ENCODE results near the gene GJA4. TPM values are rescaled to one million over a fixed set of nuclear protein-coding genes. Genes with fewer than 3 reads are reported as not detected.
A peak's percentile ranks its signal among the peaks of the same experiment; 100 is the strongest.

The GJA4 gene
- total RNA-seq, 6 donors from 2014 or later: 5.2 to 41.1 (median 19.2) TPM

DNA sequence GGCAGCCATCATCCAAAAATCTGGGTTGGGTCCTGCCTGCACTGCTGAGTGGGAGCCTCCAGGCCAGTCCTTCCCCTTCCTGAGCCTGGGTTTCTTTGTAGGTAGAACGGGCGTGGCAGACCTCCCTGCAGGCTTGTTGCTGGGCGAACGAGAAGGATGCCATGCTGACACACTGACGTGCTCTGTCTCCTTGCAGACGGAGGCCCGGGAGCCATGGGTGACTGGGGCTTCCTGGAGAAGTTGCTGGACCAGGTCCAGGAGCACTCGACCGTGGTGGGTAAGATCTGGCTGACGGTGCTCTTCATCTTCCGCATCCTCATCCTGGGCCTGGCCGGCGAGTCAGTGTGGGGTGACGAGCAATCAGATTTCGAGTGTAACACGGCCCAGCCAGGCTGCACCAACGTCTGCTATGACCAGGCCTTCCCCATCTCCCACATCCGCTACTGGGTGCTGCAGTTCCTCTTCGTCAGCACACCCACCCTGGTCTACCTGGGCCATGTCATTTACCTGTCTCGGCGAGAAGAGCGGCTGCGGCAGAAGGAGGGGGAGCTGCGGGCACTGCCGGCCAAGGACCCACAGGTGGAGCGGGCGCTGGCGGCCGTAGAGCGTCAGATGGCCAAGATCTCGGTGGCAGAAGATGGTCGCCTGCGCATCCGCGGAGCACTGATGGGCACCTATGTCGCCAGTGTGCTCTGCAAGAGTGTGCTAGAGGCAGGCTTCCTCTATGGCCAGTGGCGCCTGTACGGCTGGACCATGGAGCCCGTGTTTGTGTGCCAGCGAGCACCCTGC lies 1.4 kb downstream of the GJA4 start:
- Histone ChIP-seq H3K36me3 (peaks cover 0 to 7% (median 3%) of the 10 kb centered on the region in 4 donors), H3K9me3 (peaks cover 0 to 3% (median 0%) of the 10 kb centered on the region in 4 donors), H3K4me3 (peak overlapping the region in 3 of 4 donors; percentile 46 to 55 (median 53)), H3K27me3 (peaks cover 0 to 7% (median 0%) of the 10 kb centered on the region in 4 donors), H3K4me1 (peaks cover 0 to 13% (median 6%) of the 10 kb centered on the region in 4 donors), H3K27ac (peak overlapping the region in 3 of 4 donors; percentile 78 to 86 (median 86))
- DNase-seq (peak in 1 of 2 donors; percentile 78), ATAC-seq (ENCODE audit: low FRiP score in 2 of 2) (no peak)
- 85 to 89% methylated on average over 10 to 38 of the region's 40 CpGs for WGBS, 2 donors
- TF ChIP-seq, protein P1, sequence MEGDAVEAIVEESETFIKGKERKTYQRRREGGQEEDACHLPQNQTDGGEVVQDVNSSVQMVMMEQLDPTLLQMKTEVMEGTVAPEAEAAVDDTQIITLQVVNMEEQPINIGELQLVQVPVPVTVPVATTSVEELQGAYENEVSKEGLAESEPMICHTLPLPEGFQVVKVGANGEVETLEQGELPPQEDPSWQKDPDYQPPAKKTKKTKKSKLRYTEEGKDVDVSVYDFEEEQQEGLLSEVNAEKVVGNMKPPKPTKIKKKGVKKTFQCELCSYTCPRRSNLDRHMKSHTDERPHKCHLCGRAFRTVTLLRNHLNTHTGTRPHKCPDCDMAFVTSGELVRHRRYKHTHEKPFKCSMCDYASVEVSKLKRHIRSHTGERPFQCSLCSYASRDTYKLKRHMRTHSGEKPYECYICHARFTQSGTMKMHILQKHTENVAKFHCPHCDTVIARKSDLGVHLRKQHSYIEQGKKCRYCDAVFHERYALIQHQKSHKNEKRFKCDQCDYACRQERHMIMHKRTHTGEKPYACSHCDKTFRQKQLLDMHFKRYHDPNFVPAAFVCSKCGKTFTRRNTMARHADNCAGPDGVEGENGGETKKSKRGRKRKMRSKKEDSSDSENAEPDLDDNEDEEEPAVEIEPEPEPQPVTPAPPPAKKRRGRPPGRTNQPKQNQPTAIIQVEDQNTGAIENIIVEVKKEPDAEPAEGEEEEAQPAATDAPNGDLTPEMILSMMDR (IDR thresholded peaks at IDR 0.05): no peak
- TF ChIP-seq POLR2AphosphoS5 (IDR thresholded peaks at IDR 0.05): no peak
- TF ChIP-seq EP300 (IDR thresholded peaks at IDR 0.05): no peak
- no peak for TF ChIP-seq POLR2A (IDR thresholded peaks at IDR 0.05)

DNA sequence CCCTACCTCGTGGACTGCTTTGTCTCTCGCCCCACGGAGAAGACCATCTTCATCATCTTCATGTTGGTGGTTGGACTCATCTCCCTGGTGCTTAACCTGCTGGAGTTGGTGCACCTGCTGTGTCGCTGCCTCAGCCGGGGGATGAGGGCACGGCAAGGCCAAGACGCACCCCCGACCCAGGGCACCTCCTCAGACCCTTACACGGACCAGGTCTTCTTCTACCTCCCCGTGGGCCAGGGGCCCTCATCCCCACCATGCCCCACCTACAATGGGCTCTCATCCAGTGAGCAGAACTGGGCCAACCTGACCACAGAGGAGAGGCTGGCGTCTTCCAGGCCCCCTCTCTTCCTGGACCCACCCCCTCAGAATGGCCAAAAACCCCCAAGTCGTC lies 2.0 kb downstream of the GJA4 start:
- no peak for ATAC-seq (ENCODE audit: low FRiP score in 2 of 2)
- WGBS, 2 donors: 85 to 90% methylated on average over 4 to 12 of the region's 12 CpGs
- TF ChIP-seq POLR2AphosphoS5 (IDR thresholded peaks at IDR 0.05): no peak
- peaks cover 0 to 7% (median 0%) of the 10 kb centered on the region in 4 donors for H3K27me3 ChIP-seq
- H3K36me3 ChIP-seq: peaks cover 0 to 7% (median 3%) of the 10 kb centered on the region in 4 donors
- H3K27ac ChIP-seq: peak overlapping the region in 3 of 4 donors; percentile 78 to 86 (median 86)
- no peak for DNase-seq
- peak overlapping the region in 3 of 4 donors; percentile 46 to 55 (median 53) for H3K4me3 ChIP-seq
- H3K9me3 ChIP-seq: peaks cover 0 to 3% (median 0%) of the 10 kb centered on the region in 4 donors
- H3K4me1 ChIP-seq: peaks cover 0 to 13% (median 6%) of the 10 kb centered on the region in 4 donors

DNA sequence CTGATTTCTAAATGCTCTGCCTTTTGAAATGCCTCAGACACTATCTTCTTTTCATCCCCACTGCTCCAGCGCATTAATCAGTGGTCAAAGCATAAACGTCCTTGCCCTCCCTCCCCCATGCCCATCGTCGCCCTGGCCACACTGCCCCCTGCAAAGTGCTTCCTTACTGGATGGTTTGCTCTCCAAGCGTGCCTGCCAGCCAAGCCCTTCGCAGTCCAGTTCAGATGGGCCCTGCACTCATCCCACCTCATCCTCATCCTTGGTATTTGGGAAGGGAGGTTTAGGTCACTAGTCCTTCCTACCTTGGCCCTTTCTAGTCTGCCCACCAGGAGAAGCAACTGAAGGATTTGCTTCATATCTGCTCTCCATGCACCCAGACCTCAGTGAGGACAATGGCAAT lies 3.1 kb downstream of the GJA4 start:
- Histone ChIP-seq H3K36me3 (peaks cover 0 to 7% (median 3%) of the 10 kb centered on the region in 4 donors), H3K4me3 (peak overlapping the region in 3 of 4 donors; percentile 46 to 55 (median 53)), H3K27me3 (peaks cover 0 to 7% (median 0%) of the 10 kb centered on the region in 4 donors), H3K27ac (peak overlapping the region in 3 of 4 donors; percentile 14 to 86 (median 86)), H3K4me1 (peaks cover 0 to 13% (median 6%) of the 10 kb centered on the region in 4 donors), H3K9me3 (peaks cover 0 to 3% (median 0%) of the 10 kb centered on the region in 4 donors)
- DNase-seq (no peak), ATAC-seq (ENCODE audit: low FRiP score in 2 of 2) (no peak)
- 65 to 77% methylated on average over 6 of the region's 6 CpGs for WGBS, 2 donors
- TF ChIP-seq, protein P1 (IDR thresholded peaks at IDR 0.05): no peak
- TF ChIP-seq POLR2AphosphoS5 (IDR thresholded peaks at IDR 0.05) (no peak), EP300 (IDR thresholded peaks at IDR 0.05) (no peak), POLR2A (IDR thresholded peaks at IDR 0.05) (no peak)

DNA sequence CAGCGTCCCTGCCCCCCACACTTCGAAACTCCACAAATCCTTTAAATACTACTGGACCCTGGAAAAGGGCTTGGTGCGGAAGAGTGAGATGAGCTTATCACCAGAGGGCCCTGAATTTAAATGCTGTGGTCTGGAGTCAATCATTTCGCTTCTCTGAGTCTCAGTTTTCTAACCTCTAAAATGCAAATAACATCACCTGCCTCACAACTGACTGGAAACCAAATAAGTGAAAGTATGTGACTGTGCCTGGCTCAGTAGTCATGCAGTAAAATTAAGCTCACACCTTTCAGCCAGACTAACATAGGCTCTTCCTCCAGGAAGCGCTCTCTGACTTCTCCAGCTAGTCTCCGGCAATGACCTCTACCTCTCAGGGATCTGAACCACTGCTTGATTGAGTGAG lies 4.2 kb downstream of the GJA4 start:
- Histone ChIP-seq H3K27me3 (peaks cover 0 to 5% (median 0%) of the 10 kb centered on the region in 4 donors), H3K27ac (peak overlapping the region in 3 of 4 donors; percentile 32 to 86 (median 86)), H3K36me3 (peaks cover 0 to 7% (median 3%) of the 10 kb centered on the region in 4 donors), H3K9me3 (no peaks in the 10 kb centered on the region), H3K4me1 (peaks cover 0 to 13% (median 6%) of the 10 kb centered on the region in 4 donors), H3K4me3 (peak overlapping the region in 3 of 4 donors; percentile 46 to 55 (median 53))
- DNase-seq: no peak
- WGBS, 2 donors: 71 to 90% methylated on average over 6 of the region's 6 CpGs
- no peak for ATAC-seq (ENCODE audit: low FRiP score in 2 of 2)
- no peak for TF ChIP-seq EP300 (IDR thresholded peaks at IDR 0.05)
- no peak for TF ChIP-seq POLR2AphosphoS5 (IDR thresholded peaks at IDR 0.05)
- no peak for TF ChIP-seq POLR2A (IDR thresholded peaks at IDR 0.05)
- TF ChIP-seq, protein P1 (IDR thresholded peaks at IDR 0.05): no peak

DNA sequence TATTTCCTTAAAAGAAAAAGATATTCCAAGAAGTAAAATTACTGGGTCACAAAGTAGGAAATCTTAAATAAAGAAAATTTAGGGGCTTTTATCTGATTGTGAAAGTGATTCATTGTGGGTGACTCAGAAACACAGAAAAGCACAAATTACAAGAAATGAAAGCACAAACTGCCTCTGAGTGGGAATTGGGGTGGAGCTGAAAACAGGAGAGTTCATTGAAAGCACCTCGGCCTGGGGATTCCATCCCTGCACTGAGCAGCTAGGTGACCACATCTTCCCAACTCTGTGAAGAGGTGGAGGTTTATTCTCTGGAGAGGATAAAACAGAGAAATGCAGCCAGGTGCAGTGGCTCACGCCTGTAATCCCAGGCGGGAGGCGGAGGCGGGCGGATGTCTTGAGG lies 7.4 kb downstream of the GJA4 start:
- ATAC-seq (ENCODE audit: low FRiP score in 2 of 2) (no peak), DNase-seq (no peak)
- no peaks in the 10 kb centered on the region for H3K36me3 ChIP-seq
- H3K9me3 ChIP-seq: no peaks in the 10 kb centered on the region
- no peaks in the 10 kb centered on the region for H3K27me3 ChIP-seq
- H3K27ac ChIP-seq: no peak overlapping the region
- TF ChIP-seq POLR2A (IDR thresholded peaks at IDR 0.05) (no peak), POLR2AphosphoS5 (IDR thresholded peaks at IDR 0.05) (no peak), EP300 (IDR thresholded peaks at IDR 0.05) (no peak)
- TF ChIP-seq, protein P1 (IDR thresholded peaks at IDR 0.05): no peak
- no peaks in the 10 kb centered on the region for H3K4me1 ChIP-seq
- H3K4me3 ChIP-seq: no peak overlapping the region
- 74 to 94% methylated on average over 6 of the region's 6 CpGs for WGBS, 2 donors

All from upper lobe of left lung (tissue), 6 donors.